PC-9 (cell line): ENCODE results near the gene USF3. TPM values are rescaled to one million over a fixed set of nuclear protein-coding genes. Genes with fewer than 3 reads are reported as not detected.

Experiments used
- BruUV-seq: library from RNA; stranded (reverse); fragments of 400-500 nt; replicated peaks from 2 replicates; lab custom pipeline; 2021; lab: Mats Ljungman, UMichigan
- CTCF ChIA-PET: fragments of 300-600 bp; sonication (Branson Sonifier 250); formaldehyde crosslinking; loops from one replicate; lab custom pipeline; 2022; ENCODE audit warnings: antibody characterized with exemption; lab: Charles Lee
- POLR2A ChIA-PET: fragments of 300-600 bp; sonication (Branson Sonifier 250); formaldehyde crosslinking; loops from one replicate; lab custom pipeline; 2022; ENCODE audit warnings: antibody characterized with exemption; ENCODE audit not compliant: unreplicated experiment; lab: Charles Lee
- DNase-seq, 2 experiments: peaks; one replicate each; pipeline versions ENCODE4 v3.0.0 to v3.0.0-alpha.2; 2015 to 2022; ENCODE audit warnings: mixed read lengths in 1 of 2
- H2AFZ ChIP-seq: fragments of 200-600 bp; sonication (generic); 2 replicates; pipeline ENCODE4 v1.8.1; 2017; ENCODE audit warnings: antibody characterized with exemption
- H3F3A ChIP-seq: fragments of 200-600 bp; sonication (generic); 2 replicates; pipeline ENCODE4 v1.8.1; 2017; ENCODE audit warnings: antibody characterized with exemption, mild to moderate bottlenecking, low read depth; ENCODE audit not compliant: insufficient read depth
- H3K27ac ChIP-seq: fragments of 200-600 bp; sonication (generic); 2 replicates; pipeline ENCODE4 v1.6.1; 2016; ENCODE audit warnings: mixed run types
- H3K27me3 ChIP-seq: fragments of 200-600 bp; sonication (generic); 2 replicates; pipeline ENCODE4 v1.6.1; 2016; ENCODE audit warnings: low read depth, mixed run types; ENCODE audit not compliant: insufficient read depth
- H3K36me3 ChIP-seq: fragments of 200-600 bp; sonication (generic); 2 replicates; pipeline ENCODE4 v1.6.1; 2016; ENCODE audit warnings: low read depth, mixed run types
- H3K4me1 ChIP-seq: fragments of 200-600 bp; sonication (generic); replicated peaks from 2 replicates; pipeline ENCODE4 v1.6.1; 2016; ENCODE audit warnings: mixed run types; ENCODE audit not compliant: insufficient read depth
- H3K4me2 ChIP-seq: fragments of 200-600 bp; sonication (generic); 2 replicates; pipeline ENCODE4 v1.6.1; 2017; ENCODE audit warnings: mixed run types
- H3K4me3 ChIP-seq: fragments of 200-600 bp; sonication (generic); 2 replicates; pipeline ENCODE4 v1.6.1; 2016; ENCODE audit warnings: mixed run types
- H3K79me2 ChIP-seq: fragments of 200-600 bp; sonication (generic); 2 replicates; pipeline ENCODE4 v1.6.1; 2017; ENCODE audit warnings: low read depth, mixed run types
- H3K9me2 ChIP-seq: fragments of 200-600 bp; sonication (generic); 2 replicates; pipeline ENCODE4 v1.8.1; 2017; ENCODE audit warnings: mild to moderate bottlenecking; ENCODE audit not compliant: insufficient read depth
- H3K9me3 ChIP-seq: fragments of 200-600 bp; sonication (generic); 2 replicates; pipeline ENCODE4 v1.8.1; 2016; ENCODE audit warnings: low read depth; ENCODE audit not compliant: insufficient read depth
- H4K20me1 ChIP-seq: fragments of 200-600 bp; sonication (generic); 2 replicates; pipeline ENCODE4 v1.8.1; 2017; ENCODE audit not compliant: insufficient read depth
- CTCF ChIP-seq: fragments of 200-600 bp; sonication (generic); conservative IDR thresholded peaks from 2 replicates; pipeline ENCODE4 v1.6.1; 2017; ENCODE audit warnings: mixed run types, antibody characterized with exemption, mild to moderate bottlenecking, moderate library complexity
- EZH2 ChIP-seq: fragments of 200-600 bp; sonication (generic); IDR thresholded peaks from 2 replicates; pipeline ENCODE4 v1.8.0; 2017; ENCODE audit warnings: antibody characterized with exemption, low read depth
- intact Hi-C: fragments of 100-400 bp; cut with micrococcal nuclease; formaldehyde crosslinking; loops from one replicate; pipeline ENCODE4 v1.10.0; 2022; ENCODE audit not compliant: unreplicated experiment
- total RNA-seq: library from RNA; stranded (reverse); gene quantifications from 2 replicates; pipeline ENCODE4 v1.2.3, GENCODE V29; 2021

The USF3 gene
- total RNA-seq, 1 experiment from 2014 or later, result 12.8 TPM

GRCh38 chr3:113659101-113659541 lies 37.3 kb downstream of the USF3 start:
- no peaks in the 10 kb centered on the region for H3K27me3 ChIP-seq
- intact Hi-C loops, result no loop called here
- no peak overlapping the region for H3K4me2 ChIP-seq
- no peak overlapping the region for H3K4me3 ChIP-seq
- ChIA-PET POLR2A (no interaction called here), CTCF (interaction anchor here (0.6 kb wide), 1 partner anchor 90 kb away, joined by 3 read pairs; no protein-coding TSS in a partner anchor)
- H3K27ac ChIP-seq, result no peak overlapping the region
- H3K79me2 ChIP-seq, result no peaks in the 10 kb centered on the region
- no peaks in the 10 kb centered on the region for H3K9me3 ChIP-seq
- no peaks in the 10 kb centered on the region for H3K9me2 ChIP-seq
- H3K36me3 ChIP-seq, result no peaks in the 10 kb centered on the region; the same call in 1 of the 2 replicates
- no peaks in the 10 kb centered on the region for H4K20me1 ChIP-seq
- BruUV-seq, result no TSS peak
- TF ChIP-seq EZH2 (no peak), CTCF (no peak)
- no peak overlapping the region for H2AFZ ChIP-seq
- H3K4me1 ChIP-seq, result no peaks in the 10 kb centered on the region
- DNase-seq, result no peak
- no peaks in the 10 kb centered on the region for H3F3A ChIP-seq

DNA sequence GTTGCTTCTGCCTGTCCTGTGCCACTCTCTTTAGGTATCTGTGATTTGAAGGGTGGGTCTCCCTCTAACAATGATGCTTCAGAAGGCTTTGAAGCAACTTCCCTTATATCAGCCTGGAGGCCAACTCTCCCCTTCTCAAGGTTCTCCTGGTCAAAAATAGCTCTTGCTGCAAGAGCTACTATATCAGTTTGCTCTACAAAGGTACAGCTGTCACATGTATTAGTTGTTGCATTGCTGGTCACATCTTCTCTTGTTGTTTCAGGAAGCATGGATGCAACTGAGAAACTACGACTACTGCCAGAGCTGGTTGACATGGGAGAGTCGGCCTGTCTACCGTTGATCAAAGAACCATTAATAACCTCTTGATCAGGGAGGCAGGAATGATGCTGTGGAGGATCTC lies 38.3 kb downstream of the USF3 start:
- Histone ChIP-seq H3K9me2 (no peaks in the 10 kb centered on the region), H3F3A (no peaks in the 10 kb centered on the region), H3K4me3 (no peak overlapping the region), H3K79me2 (no peaks in the 10 kb centered on the region), H3K36me3 (no peaks in the 10 kb centered on the region; the same call in 1 of the 2 replicates), H3K27ac (no peak overlapping the region), H4K20me1 (no peaks in the 10 kb centered on the region), H3K4me1 (no peaks in the 10 kb centered on the region), H3K4me2 (no peak overlapping the region), H3K9me3 (no peaks in the 10 kb centered on the region), H3K27me3 (no peaks in the 10 kb centered on the region), H2AFZ (no peak overlapping the region)
- BruUV-seq, result no TSS peak
- no peak for TF ChIP-seq EZH2
- no peak for TF ChIP-seq CTCF
- intact Hi-C loops, result no loop called here
- POLR2A ChIA-PET, result no interaction called here
- no peak for DNase-seq
- CTCF ChIA-PET, result no interaction called here

GRCh38 chr3:113654851-113655250 lies 41.6 kb downstream of the USF3 start:
- Histone ChIP-seq H3K4me1 (no peaks in the 10 kb centered on the region), H3K27me3 (no peaks in the 10 kb centered on the region), H4K20me1 (no peaks in the 10 kb centered on the region), H3K9me3 (no peaks in the 10 kb centered on the region), H3F3A (no peaks in the 10 kb centered on the region), H3K4me3 (no peak overlapping the region), H2AFZ (no peak overlapping the region), H3K36me3 (no peaks in the 10 kb centered on the region), H3K79me2 (no peaks in the 10 kb centered on the region), H3K27ac (no peak overlapping the region), H3K9me2 (no peaks in the 10 kb centered on the region), H3K4me2 (no peak overlapping the region)
- ChIA-PET POLR2A (no interaction called here), CTCF (interaction anchor here (0.6 kb wide), 1 partner anchor 639 kb away, joined by 3 read pairs; no protein-coding TSS in a partner anchor)
- BruUV-seq, result no TSS peak
- TF ChIP-seq EZH2 (no peak), CTCF (no peak)
- intact Hi-C loops, result no loop called here
- no peak for DNase-seq
